ENCODE data around the gene ZNF451.

The ZNF451 gene

GRCh38 chr6:57137350-57137749, 47.4 kb downstream of the ZNF451 start:
- no peaks in the 10 kb centered on the region for H3K4me1 ChIP-seq (ENCODE audit: control insufficient read depth, insufficient read depth, low read length)
- no peak overlapping the region for H3K9ac ChIP-seq (ENCODE audit: low read length)
- no peak overlapping the region for H3K4me3 ChIP-seq (ENCODE audit: low read length)
- H3K27me3 ChIP-seq (ENCODE audit: control insufficient read depth, insufficient read depth, low read length): no peaks in the 10 kb centered on the region
- no peaks in the 10 kb centered on the region for H3K36me3 ChIP-seq (ENCODE audit: control insufficient read depth, insufficient read depth, low read length)
- no peaks in the 10 kb centered on the region for H3K9me3 ChIP-seq (ENCODE audit: control insufficient read depth, low read length)

GRCh38 chr6:57138026-57138425, 48.0 kb downstream of the ZNF451 start:
- Histone ChIP-seq H3K9me3 (ENCODE audit: control insufficient read depth, low read length) (no peaks in the 10 kb centered on the region), H3K9ac (ENCODE audit: low read length) (no peak overlapping the region), H3K4me3 (ENCODE audit: low read length) (no peak overlapping the region), H3K36me3 (ENCODE audit: control insufficient read depth, insufficient read depth, low read length) (no peaks in the 10 kb centered on the region), H3K4me1 (ENCODE audit: control insufficient read depth, insufficient read depth, low read length) (no peaks in the 10 kb centered on the region), H3K27me3 (ENCODE audit: control insufficient read depth, insufficient read depth, low read length) (no peaks in the 10 kb centered on the region)

- Histone ChIP-seq H3K36me3 (ENCODE audit: control insufficient read depth, insufficient read depth, low read length) (no peaks in the 10 kb centered on the region), H3K9me3 (ENCODE audit: control insufficient read depth, low read length) (no peaks in the 10 kb centered on the region)
Observed at GRCh38 chr6:57141451-57142177, 51.6 kb downstream of the ZNF451 start.

GRCh38 chr6:57142178-57142525, 52.2 kb downstream of the ZNF451 start:
- H3K9ac ChIP-seq (ENCODE audit: low read length): no peak overlapping the region
- no peaks in the 10 kb centered on the region for H3K27me3 ChIP-seq (ENCODE audit: control insufficient read depth, insufficient read depth, low read length)
- H3K9me3 ChIP-seq (ENCODE audit: control insufficient read depth, low read length): no peaks in the 10 kb centered on the region
- H3K4me1 ChIP-seq (ENCODE audit: control insufficient read depth, insufficient read depth, low read length): no peaks in the 10 kb centered on the region
- no peak overlapping the region for H3K4me3 ChIP-seq (ENCODE audit: low read length)
- no peaks in the 10 kb centered on the region for H3K36me3 ChIP-seq (ENCODE audit: control insufficient read depth, insufficient read depth, low read length)

More at GRCh38 chr6:57141451-57142177, 51.6 kb downstream of the ZNF451 start:
- H3K4me1 ChIP-seq (ENCODE audit: control insufficient read depth, insufficient read depth, low read length): no peaks in the 10 kb centered on the region
- no peaks in the 10 kb centered on the region for H3K27me3 ChIP-seq (ENCODE audit: control insufficient read depth, insufficient read depth, low read length)
- no peak overlapping the region for H3K4me3 ChIP-seq (ENCODE audit: low read length)
- no peak overlapping the region for H3K9ac ChIP-seq (ENCODE audit: low read length)

GRCh38 chr6:57143690-57144089, 53.7 kb downstream of the ZNF451 start:
- Histone ChIP-seq H3K4me3 (ENCODE audit: low read length) (no peak overlapping the region), H3K9me3 (ENCODE audit: control insufficient read depth, low read length) (no peaks in the 10 kb centered on the region), H3K36me3 (ENCODE audit: control insufficient read depth, insufficient read depth, low read length) (no peaks in the 10 kb centered on the region), H3K27me3 (ENCODE audit: control insufficient read depth, insufficient read depth, low read length) (no peaks in the 10 kb centered on the region), H3K4me1 (ENCODE audit: control insufficient read depth, insufficient read depth, low read length) (no peaks in the 10 kb centered on the region), H3K9ac (ENCODE audit: low read length) (no peak overlapping the region)

GRCh38 chr6:57147401-57147800, 57.4 kb downstream of the ZNF451 start:
- H3K9ac ChIP-seq (ENCODE audit: low read length): no peak overlapping the region
- no peaks in the 10 kb centered on the region for H3K9me3 ChIP-seq (ENCODE audit: control insufficient read depth, low read length)
- no peaks in the 10 kb centered on the region for H3K4me1 ChIP-seq (ENCODE audit: control insufficient read depth, insufficient read depth, low read length)
- no peaks in the 10 kb centered on the region for H3K36me3 ChIP-seq (ENCODE audit: control insufficient read depth, insufficient read depth, low read length)
- no peaks in the 10 kb centered on the region for H3K27me3 ChIP-seq (ENCODE audit: control insufficient read depth, insufficient read depth, low read length)
- H3K4me3 ChIP-seq (ENCODE audit: low read length): no peak overlapping the region

GRCh38 chr6:57147955-57148858, 58.2 kb downstream of the ZNF451 start:
- H3K9ac ChIP-seq (ENCODE audit: low read length): no peak overlapping the region
- H3K36me3 ChIP-seq (ENCODE audit: control insufficient read depth, insufficient read depth, low read length): no peaks in the 10 kb centered on the region
- H3K9me3 ChIP-seq (ENCODE audit: control insufficient read depth, low read length): no peaks in the 10 kb centered on the region
- H3K27me3 ChIP-seq (ENCODE audit: control insufficient read depth, insufficient read depth, low read length): no peaks in the 10 kb centered on the region
- no peaks in the 10 kb centered on the region for H3K4me1 ChIP-seq (ENCODE audit: control insufficient read depth, insufficient read depth, low read length)
- no peak overlapping the region for H3K4me3 ChIP-seq (ENCODE audit: low read length)

- H3K4me1 ChIP-seq (ENCODE audit: control insufficient read depth, insufficient read depth, low read length): no peaks in the 10 kb centered on the region
- H3K9ac ChIP-seq (ENCODE audit: low read length): no peak overlapping the region
- no peaks in the 10 kb centered on the region for H3K27me3 ChIP-seq (ENCODE audit: control insufficient read depth, insufficient read depth, low read length)
- H3K36me3 ChIP-seq (ENCODE audit: control insufficient read depth, insufficient read depth, low read length): no peaks in the 10 kb centered on the region
- no peaks in the 10 kb centered on the region for H3K9me3 ChIP-seq (ENCODE audit: control insufficient read depth, low read length)
- no peak overlapping the region for H3K4me3 ChIP-seq (ENCODE audit: low read length)
Observed at GRCh38 chr6:57158658-57159057, 68.7 kb downstream of the ZNF451 start.

- Histone ChIP-seq H3K36me3 (ENCODE audit: control insufficient read depth, insufficient read depth, low read length) (no peaks in the 10 kb centered on the region), H3K4me1 (ENCODE audit: control insufficient read depth, insufficient read depth, low read length) (no peaks in the 10 kb centered on the region), H3K9me3 (ENCODE audit: control insufficient read depth, low read length) (no peaks in the 10 kb centered on the region), H3K27me3 (ENCODE audit: control insufficient read depth, insufficient read depth, low read length) (no peaks in the 10 kb centered on the region), H3K9ac (ENCODE audit: low read length) (no peak overlapping the region), H3K4me3 (ENCODE audit: low read length) (no peak overlapping the region)
Observed at GRCh38 chr6:57159127-57159526, 69.1 kb downstream of the ZNF451 start.

GRCh38 chr6:57162028-57162427, 72.0 kb downstream of the ZNF451 start:
- no peak overlapping the region for H3K4me3 ChIP-seq (ENCODE audit: low read length)
- no peaks in the 10 kb centered on the region for H3K4me1 ChIP-seq (ENCODE audit: control insufficient read depth, insufficient read depth, low read length)
- H3K9me3 ChIP-seq (ENCODE audit: control insufficient read depth, low read length): no peaks in the 10 kb centered on the region
- no peak overlapping the region for H3K9ac ChIP-seq (ENCODE audit: low read length)
- no peaks in the 10 kb centered on the region for H3K36me3 ChIP-seq (ENCODE audit: control insufficient read depth, insufficient read depth, low read length)
- H3K27me3 ChIP-seq (ENCODE audit: control insufficient read depth, insufficient read depth, low read length): no peaks in the 10 kb centered on the region

- Histone ChIP-seq H3K9ac (ENCODE audit: low read length) (no peak overlapping the region), H3K4me1 (ENCODE audit: control insufficient read depth, insufficient read depth, low read length) (no peaks in the 10 kb centered on the region), H3K27me3 (ENCODE audit: control insufficient read depth, insufficient read depth, low read length) (no peaks in the 10 kb centered on the region), H3K36me3 (ENCODE audit: control insufficient read depth, insufficient read depth, low read length) (no peaks in the 10 kb centered on the region), H3K9me3 (ENCODE audit: control insufficient read depth, low read length) (no peaks in the 10 kb centered on the region), H3K4me3 (ENCODE audit: low read length) (no peak overlapping the region)
Observed at GRCh38 chr6:57162516-57162915, 72.5 kb downstream of the ZNF451 start.

- Histone ChIP-seq H3K9me3 (ENCODE audit: control insufficient read depth, low read length) (no peaks in the 10 kb centered on the region), H3K4me1 (ENCODE audit: control insufficient read depth, insufficient read depth, low read length) (no peaks in the 10 kb centered on the region), H3K27me3 (ENCODE audit: control insufficient read depth, insufficient read depth, low read length) (no peaks in the 10 kb centered on the region), H3K36me3 (ENCODE audit: control insufficient read depth, insufficient read depth, low read length) (no peaks in the 10 kb centered on the region), H3K9ac (ENCODE audit: low read length) (no peak overlapping the region), H3K4me3 (ENCODE audit: low read length) (no peak overlapping the region)
Observed at GRCh38 chr6:57163956-57164355, 74.0 kb downstream of the ZNF451 start.
